HTERT RPE-1 (cell line): ENCODE measurements around the gene ZNF586.
"Not testable (repeated sequence)": the region's sequence is repeated elsewhere in the genome, so short reads cannot be mapped to it uniquely, and the experiment has no call there.

Experiments
- in situ Hi-C: fragments of 300-500 bp; cut with MboI; formaldehyde crosslinking; loops from 4 replicates; pipeline ENCODE4 v1.14.3; 2020; ENCODE audit warnings: low sequenced_read_pairs

The ZNF586 gene

GRCh38 chr19:57821501-57821900 lies 52.0 kb downstream of the ZNF586 start:
- in situ Hi-C loops: not testable (repeated sequence)

GRCh38 chr19:57823155-57823554 lies 53.7 kb downstream of the ZNF586 start:
- in situ Hi-C loops: not testable (repeated sequence)

DNA sequence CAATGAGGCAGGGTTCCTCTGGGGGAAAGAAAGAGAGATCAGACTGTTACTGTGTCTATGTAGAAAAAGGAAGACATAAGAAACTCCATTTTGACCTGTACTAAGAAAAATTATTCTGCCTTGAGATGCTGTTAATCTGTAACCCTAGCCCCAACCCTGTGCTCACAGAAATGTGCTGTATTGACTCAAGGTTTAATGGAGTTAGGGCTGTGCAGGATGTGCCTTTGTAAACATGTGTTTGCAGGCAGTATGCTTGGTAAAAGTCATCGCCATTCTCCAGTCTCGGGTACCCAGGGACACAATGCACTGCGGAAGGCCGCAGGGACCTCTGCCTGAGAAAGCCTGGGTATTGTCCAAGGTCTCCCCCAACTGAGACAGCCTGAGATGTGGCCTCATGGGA lies 54.1 kb downstream of the ZNF586 start:
- in situ Hi-C loops: not testable (repeated sequence)

- in situ Hi-C loops: no loop called here
Observed at GRCh38 chr19:57825511-57825910, 56.0 kb downstream of the ZNF586 start.

GRCh38 chr19:57829316-57829715 lies 59.8 kb downstream of the ZNF586 start:
- in situ Hi-C loops: no loop called here

DNA sequence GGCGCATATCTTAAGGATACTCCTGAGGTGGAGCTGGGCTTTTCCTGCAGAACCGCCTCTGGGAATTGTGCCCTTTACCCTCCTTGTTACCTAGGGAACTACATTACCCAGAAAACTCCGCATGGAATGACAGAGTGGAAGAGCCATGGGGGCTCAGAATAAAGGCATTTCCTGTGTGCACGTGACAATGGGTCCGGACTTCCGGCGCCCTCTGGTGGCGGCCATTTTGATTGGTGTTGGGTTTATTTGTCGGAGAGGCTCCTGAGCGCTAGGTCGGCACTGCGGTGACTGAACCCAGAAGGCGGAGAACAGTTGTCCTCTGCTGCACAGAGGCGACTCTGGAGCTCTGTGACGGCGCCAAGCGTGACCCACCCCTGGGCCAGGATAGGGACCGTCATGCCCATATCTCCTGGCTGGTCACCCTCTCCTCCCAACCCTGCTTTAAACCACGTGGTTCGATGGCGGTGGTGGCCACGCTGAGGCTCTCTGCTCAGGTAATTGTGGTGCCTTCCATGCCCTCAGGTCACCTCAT lies 60.7 kb downstream of the ZNF586 start, which contains the start of gene ZNF587B:
TSS of gene ZNF587B (plus strand) at position 229 of the 532 bp plus-strand sequence. CDS start at position 459, 230 bp downstream.
- in situ Hi-C loops: no loop called here
